ENCODE results near the gene STYK1. TPM values are rescaled to one million over a fixed set of nuclear protein-coding genes. Genes with fewer than 3 reads are reported as not detected.
"Not testable (repeated sequence)": the region's sequence is repeated elsewhere in the genome, so short reads cannot be mapped to it uniquely, and the experiment has no call there.

The STYK1 gene
- total RNA-seq, 4 donors from 2014 or later: 2.0 to 2.5 (median 2.2) TPM

DNA sequence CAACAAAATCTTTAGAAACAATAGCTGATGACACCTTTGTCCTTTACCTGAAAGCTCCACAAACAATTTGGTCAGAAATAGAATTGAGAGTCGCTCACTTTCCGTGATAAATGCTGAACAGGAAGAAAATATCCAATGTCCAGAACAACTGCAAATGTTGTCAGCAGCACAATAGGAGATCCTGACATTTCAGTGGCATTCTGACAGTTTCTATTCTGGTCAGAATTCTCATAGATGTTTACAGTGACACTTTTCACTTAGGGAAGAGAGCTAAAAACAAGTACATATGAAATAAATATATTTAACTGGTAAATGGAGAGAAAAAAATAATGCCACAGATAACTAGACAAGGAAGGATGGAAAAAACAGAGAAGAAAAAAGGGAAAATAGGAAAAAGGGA lies 99.5 kb downstream of the STYK1 start:
- 70 to 90% methylated on average over 2 of the region's 2 CpGs for WGBS, 2 donors
- TF ChIP-seq POLR2A (IDR thresholded peaks at IDR 0.05) (no peak), CTCF (IDR thresholded peaks at IDR 0.05) (no peak)
- no peak overlapping the region for H3K4me3 ChIP-seq (ENCODE audit: low read depth, poor library complexity, severe bottlenecking)
- no peak for DNase-seq (ENCODE audit: low spot score in 2 of 2)
- intact Hi-C loops (cut with DNase I; ENCODE audit: low total_unique reads): no loop called here

GRCh38 chr12:10572021-10572490 lies 101.8 kb downstream of the STYK1 start:
- 48 to 70% methylated on average over 3 of the region's 3 CpGs for WGBS, 2 donors
- H3K4me3 ChIP-seq (ENCODE audit: low read depth, poor library complexity, severe bottlenecking); DNase-seq (ENCODE audit: low spot score in 2 of 2); intact Hi-C loops (cut with DNase I; ENCODE audit: low total_unique reads): not testable (repeated sequence)

- intact Hi-C loops (cut with DNase I; ENCODE audit: low total_unique reads): no loop called here
- no peak for TF ChIP-seq POLR2A (IDR thresholded peaks at IDR 0.05)
- TF ChIP-seq CTCF (IDR thresholded peaks at IDR 0.05): no peak
- H3K4me3 ChIP-seq (ENCODE audit: low read depth, poor library complexity, severe bottlenecking): no peak overlapping the region
- 76 to 81% methylated on average over 11 of the region's 11 CpGs for WGBS, 2 donors
- no peak for DNase-seq (ENCODE audit: low spot score in 2 of 2)
These were observed 102.7 kb downstream of the STYK1 start for GRCh38 chr12:10571141-10571540.

Other genes with a start within 250 kb of the STYK1 start
- gene KLRC2, start 238.0 kb downstream of the STYK1 start, total RNA-seq: under 1 TPM in 1 of 4 donors, not detected in 3; 0.71 TPM
- gene KLRC1, start 220.7 kb downstream of the STYK1 start, total RNA-seq: not detected
- under 1 TPM; 0.19 to 0.99 (median 0.35) TPM for gene EIF2S3B, start 168.2 kb downstream of the STYK1 start, total RNA-seq
- 10 to 100 TPM in 3 of 4 donors, 1 to 10 TPM in 1; 9.5 to 61.3 (median 16.9) TPM for gene MAGOHB, start 60.4 kb downstream of the STYK1 start, total RNA-seq
- 100 to 1,000 TPM; 544 to 987 (median 637) TPM for gene YBX3, start 49.3 kb upstream of the STYK1 start, total RNA-seq
- gene TAS2R7, start 128.6 kb upstream of the STYK1 start, total RNA-seq: not detected
- gene TAS2R8, start 133.2 kb upstream of the STYK1 start, total RNA-seq: not detected
- not detected for gene TAS2R9, start 136.1 kb upstream of the STYK1 start, total RNA-seq
- gene TAS2R10, start 152.3 kb upstream of the STYK1 start, total RNA-seq: under 1 TPM in 1 of 4 donors, not detected in 3; 0.32 TPM
- gene PRR4, start 175.4 kb upstream of the STYK1 start, total RNA-seq: 100 to 1,000 TPM in 1 of 4 donors, 10 to 100 TPM in 3; 33.5 to 101 (median 70.5) TPM
- gene PRH1, start 210.2 kb upstream of the STYK1 start, total RNA-seq: 1 to 10 TPM in 2 of 4 donors, under 1 TPM in 1, not detected in 1; 0.95 to 7.8 (median 5.5) TPM
- gene TAS2R13, start 235.5 kb upstream of the STYK1 start, total RNA-seq: 1 to 10 TPM in 1 of 4 donors, under 1 TPM in 3; 0.26 to 1.1 (median 0.73) TPM